Caki2 (cell line): ENCODE results near the gene FAM53B. TPM values are rescaled to one million over a fixed set of nuclear protein-coding genes. Genes with fewer than 3 reads are reported as not detected.

Experiments
- DNase-seq: peaks from one replicate; pipeline ENCODE4 v3.0.0-alpha.2; 2015; ENCODE audit warnings: low read depth
- in situ Hi-C: cut with HindIII; loops from 2 replicates; pipeline ENCODE4 v1.10.0; 2016; ENCODE audit warnings: low sequenced_read_pairs, low pct_unique_long_range_greater_than_20kb, mixed read lengths
- total RNA-seq: library from RNA; depleted of rRNA; stranded (reverse); fragments of >200 nt; shearing (Covaris generic); gene quantifications from 2 replicates; pipeline ENCODE4 v1.2.3, GENCODE V29; 2014; ENCODE audit warnings: low replicate concordance

Gene FAM53B
- total RNA-seq, 1 experiment from 2014 or later: 10.5 TPM

DNA sequence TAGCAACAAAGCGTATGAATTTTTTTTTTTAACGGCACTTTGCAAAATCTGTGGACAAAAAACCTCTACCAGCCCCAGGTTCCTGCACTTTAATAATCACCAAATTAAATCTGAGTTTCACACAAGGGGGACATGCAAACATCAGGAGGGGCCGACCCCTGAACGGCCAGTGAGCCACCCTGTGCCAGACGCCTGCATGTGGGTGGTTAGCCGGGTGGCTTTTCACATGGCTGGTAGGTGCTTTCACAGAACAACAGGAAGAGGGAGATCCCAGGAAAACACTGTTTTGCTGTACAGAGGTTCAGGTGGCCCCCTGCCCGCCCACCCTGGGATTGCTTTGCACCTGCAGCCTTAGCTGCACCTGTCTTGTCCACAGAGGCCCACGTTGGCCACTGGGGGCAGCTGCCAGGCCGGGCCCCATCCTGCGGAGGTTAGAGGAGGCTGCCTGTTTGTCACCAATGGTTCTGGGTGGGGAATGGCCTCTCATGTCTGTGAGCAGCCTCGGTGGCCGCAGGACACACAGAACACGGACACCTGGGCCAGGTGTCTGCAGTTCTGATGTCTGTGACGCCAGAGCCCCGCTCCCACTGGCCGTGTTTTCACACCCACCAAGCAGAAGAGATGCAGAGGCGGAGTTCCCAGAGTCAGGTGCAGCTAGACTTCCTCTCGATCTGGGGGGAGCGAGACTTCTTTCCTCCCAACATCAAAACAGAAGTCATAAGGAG lies 107.7 kb downstream of the FAM53B start:
- DNase-seq: no peak
- in situ Hi-C loops: no loop called here

DNA sequence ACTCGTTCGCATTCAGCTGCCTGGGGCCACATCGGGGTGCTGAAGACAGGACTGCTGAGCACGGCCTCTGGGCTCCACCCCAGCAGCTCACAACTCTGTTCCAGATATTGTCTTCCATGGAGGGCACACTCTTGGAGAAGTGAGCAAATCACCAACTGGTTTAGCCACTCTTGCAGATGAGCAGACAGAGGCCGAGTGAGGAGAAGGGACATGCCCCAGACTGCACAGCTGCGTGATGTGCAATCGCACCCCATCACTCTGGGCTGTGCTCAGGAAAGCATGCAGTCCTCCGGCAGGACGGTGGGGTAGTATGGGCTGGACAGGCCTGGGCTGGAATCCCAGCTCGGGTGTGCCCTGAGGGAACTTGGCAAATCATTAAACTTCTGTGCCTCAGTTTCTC lies 111.6 kb downstream of the FAM53B start:
- in situ Hi-C loops: no loop called here
- no peak for DNase-seq

GRCh38 chr10:124632064-124632531 lies 112.1 kb downstream of the FAM53B start:
- in situ Hi-C loops: no loop called here
- DNase-seq: no peak

- in situ Hi-C loops: no loop called here
- no peak for DNase-seq
These were observed 113.6 kb downstream of the FAM53B start for GRCh38 chr10:124630551-124630950.

GRCh38 chr10:124629842-124630241 lies 114.3 kb downstream of the FAM53B start:
- no peak for DNase-seq
- in situ Hi-C loops: no loop called here

GRCh38 chr10:124629415-124629814 lies 114.8 kb downstream of the FAM53B start:
- in situ Hi-C loops: no loop called here
- no peak for DNase-seq

- DNase-seq: no peak
- in situ Hi-C loops: no loop called here
These were observed 115.5 kb downstream of the FAM53B start for GRCh38 chr10:124628676-124629021.

DNA sequence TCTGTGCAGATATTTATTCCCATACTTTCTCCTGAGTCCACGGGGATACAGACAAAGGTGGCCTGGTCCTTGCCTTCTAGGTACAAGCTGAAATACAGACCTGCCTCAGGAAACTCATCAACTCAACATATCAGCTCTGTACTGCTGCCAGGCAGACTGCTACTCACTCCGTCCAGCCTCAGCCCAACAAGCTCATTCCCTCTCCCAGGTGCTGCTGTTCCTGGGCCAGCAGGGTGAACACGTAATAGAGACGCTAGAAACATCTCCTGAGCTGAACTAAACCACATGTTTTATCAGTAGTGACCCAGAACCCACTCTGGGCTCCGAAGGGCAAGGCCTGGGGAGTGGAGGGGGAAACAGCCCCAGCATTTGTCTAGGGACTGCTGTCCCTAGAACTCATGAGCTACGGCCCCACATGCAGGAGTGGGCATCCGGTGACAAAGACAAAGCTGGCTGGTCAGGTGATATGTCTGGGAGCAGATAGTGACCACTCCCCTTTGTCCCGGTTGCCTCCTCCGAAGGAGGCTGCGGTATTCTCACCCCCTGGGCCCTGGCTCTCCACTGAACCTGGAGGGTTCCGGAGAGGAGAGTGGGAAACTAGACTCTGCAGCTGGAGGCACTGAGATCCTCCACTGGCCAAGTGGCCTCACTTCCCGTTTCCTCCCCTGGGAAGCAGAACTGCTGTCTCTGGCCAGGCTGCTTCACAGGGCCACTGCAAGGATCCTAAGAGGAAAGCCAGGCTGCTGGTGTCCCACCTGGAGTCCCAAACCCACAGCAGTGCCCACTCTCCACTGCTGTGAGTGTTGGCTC lies 116.1 kb downstream of the FAM53B start:
- DNase-seq: no peak
- in situ Hi-C loops: no loop called here

DNA sequence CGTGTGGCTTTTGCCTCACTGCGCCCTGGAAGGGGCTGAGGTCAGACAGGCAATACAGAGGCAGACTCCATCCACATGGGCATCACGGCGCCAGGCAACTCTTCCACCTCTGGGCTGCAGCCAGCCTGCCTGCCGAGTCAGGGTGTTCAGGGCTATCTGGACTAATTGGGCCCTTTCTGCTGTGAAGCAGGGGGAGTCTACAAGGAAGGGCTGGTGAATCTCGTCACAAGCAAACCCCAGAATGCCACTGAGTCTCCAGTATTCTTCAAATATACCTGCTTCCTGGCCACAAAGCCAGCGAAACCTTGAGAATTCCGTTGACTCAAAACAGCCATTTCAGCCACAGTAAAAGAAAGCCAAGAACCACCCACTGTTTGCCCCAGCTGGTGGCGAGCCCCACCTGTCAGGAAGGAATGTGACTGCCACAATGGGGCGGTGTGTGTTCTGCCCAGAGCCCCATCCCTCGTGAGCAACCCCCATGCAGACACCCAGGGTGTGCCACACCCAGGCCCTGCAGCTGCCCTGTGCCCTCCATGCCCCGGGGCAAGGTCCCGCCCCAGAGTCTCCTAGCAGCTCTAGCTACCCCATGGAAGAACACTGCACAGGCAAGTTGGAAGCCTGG lies 117.3 kb downstream of the FAM53B start:
- in situ Hi-C loops: no loop called here
- no peak for DNase-seq

GRCh38 chr10:124625831-124626238 lies 118.3 kb downstream of the FAM53B start:
- in situ Hi-C loops: no loop called here
- DNase-seq: no peak

DNA sequence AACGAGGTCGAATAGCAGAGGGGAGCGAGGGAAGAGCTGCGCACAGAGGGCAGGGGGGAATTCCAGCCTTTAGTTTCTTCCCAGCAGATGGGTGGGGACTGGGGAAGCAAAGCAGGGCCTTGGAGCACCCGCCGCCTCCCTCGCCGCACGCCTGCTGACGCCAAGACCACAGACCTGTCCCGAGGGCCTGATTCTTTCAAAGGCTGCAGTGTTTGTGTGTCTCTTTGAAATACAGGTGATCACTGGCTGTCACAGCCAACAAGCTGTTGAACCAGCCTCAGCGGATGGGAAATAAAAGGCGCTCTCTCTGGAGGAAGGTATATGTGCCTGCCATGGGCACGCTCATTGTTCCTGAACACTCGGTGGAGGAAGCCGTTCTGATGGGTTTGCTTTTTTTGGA lies 119.3 kb downstream of the FAM53B start:
- no peak for DNase-seq

DNA sequence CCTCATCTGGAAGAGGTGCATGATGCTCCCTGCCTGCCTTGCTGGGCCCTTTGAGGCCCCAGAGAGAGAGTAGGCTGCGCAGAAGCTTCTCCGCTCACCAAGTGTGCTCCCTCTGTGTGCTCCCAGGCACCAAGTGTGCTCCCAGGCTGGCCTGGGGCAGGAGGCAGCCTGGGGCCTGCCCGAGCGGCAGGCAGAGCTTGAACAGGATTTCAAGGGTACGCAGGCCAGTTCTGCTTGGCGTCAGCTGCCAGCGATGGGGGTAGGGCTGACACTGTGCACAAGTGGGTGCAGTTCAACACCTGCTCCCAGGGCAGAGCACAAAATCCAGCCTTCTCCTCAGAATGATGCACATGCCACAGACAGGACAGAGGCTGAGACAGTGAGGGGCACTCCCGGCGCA lies 119.7 kb downstream of the FAM53B start:
- in situ Hi-C loops: no loop called here
- DNase-seq: no peak

More for the DNA sequence above, 119.3 kb downstream of the FAM53B start:
- in situ Hi-C loops: no loop called here

- in situ Hi-C loops: no loop called here
These were observed 120.2 kb downstream of the FAM53B start for GRCh38 chr10:124624006-124624405.

DNA sequence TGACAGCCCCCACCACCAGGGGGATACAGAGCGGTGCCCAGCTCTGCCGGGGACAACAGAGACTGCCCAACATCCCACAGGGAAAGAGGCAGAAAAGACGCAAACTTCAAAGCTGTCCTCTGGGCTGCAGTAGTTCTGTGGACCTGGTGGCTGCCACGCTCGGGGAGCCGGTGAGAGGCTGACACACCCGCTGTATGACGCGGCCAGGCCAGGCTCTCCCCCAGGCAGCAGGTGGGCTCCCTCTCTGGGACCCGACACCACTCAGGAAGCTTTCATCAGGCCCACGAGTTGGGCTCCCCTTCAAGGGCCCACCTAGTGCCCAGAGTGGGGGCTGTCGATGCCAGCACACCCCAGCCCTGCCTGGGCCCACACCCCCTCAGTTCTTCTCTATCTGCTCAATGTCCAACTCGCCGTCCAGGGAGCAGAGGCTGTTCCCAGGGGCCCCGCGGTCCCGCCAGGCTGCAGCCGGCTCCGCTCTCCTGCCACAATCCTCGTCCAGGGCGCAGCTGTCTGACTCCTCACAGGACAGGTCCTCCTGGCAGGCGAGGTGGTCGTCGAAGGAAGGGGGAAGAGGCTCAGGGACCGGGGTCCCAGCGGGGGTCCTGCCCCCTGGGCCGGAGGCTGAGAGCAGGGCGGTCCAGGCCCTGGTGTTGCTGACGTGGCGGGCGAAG lies 121.2 kb downstream of the FAM53B start:
- in situ Hi-C loops: no loop called here
- DNase-seq: no peak

More at GRCh38 chr10:124624006-124624405, 120.2 kb downstream of the FAM53B start:
- DNase-seq: no peak

DNA sequence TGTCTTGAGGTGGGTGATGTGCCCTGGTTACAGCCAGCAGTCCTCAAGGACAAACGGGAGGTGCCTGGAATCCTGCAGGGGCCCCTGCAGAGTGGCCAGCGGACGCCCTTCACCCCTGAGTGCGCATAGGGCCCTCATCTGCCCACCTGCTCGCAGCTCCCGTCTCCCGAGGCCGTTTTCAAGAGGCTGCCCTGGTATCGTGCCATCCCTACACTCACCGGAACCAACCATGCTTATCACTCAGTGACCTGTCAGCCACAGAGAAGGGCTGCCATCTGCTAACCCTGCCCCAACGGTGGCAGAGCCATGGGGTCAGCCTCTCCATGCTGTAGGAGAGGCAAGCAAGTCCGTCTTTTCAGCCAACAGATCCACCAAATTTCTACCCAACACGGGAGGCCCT lies 122.0 kb downstream of the FAM53B start:
- DNase-seq: no peak
- in situ Hi-C loops: no loop called here

- in situ Hi-C loops: no loop called here
- no peak for DNase-seq
These were observed 122.5 kb downstream of the FAM53B start for GRCh38 chr10:124621637-124622036.

- no peak for DNase-seq
- in situ Hi-C loops: no loop called here
These were observed 124.2 kb downstream of the FAM53B start for GRCh38 chr10:124619802-124620490.

DNA sequence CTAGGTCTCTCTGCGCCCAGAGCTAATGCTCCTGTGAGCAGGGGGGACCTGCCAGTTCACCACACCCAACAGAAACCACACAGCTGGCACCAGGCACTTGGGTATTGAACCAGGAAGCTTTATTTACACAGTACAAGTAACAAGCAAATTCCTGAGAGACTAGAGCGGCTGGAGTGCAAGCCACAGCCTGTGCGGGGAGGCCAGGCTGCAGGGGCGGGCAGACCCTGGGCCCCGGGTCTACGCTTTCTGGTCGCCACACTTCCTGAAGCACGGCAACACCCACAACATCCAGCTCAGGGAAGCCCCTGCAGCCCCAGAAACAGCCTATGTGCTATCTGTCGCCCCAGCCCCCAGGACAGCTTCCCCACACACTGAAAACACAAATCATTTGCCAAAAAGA lies 125.0 kb downstream of the FAM53B start:
- in situ Hi-C loops: no loop called here
- no peak for DNase-seq
